AG04450 (cell line): ENCODE measurements around the gene PMF1. TPM values are rescaled to one million over a fixed set of nuclear protein-coding genes. Genes with fewer than 3 reads are reported as not detected.

Experiments used
- CTCF ChIA-PET: fragments of 300-600, 350-600 bp; formaldehyde crosslinking; extraction: SDS; loops from one replicate; lab custom pipeline; 2022; ENCODE audit warnings: antibody characterized with exemption, inconsistent platforms; lab: Charles Lee
- POLR2A ChIA-PET: fragments of 350-600 bp; formaldehyde crosslinking; extraction: SDS; loops from one replicate; lab custom pipeline; 2021; ENCODE audit warnings: antibody characterized with exemption, inconsistent platforms; lab: Yijun Ruan, JAX
- DNase-seq: peaks from one replicate; pipeline ENCODE4 v3.0.0-alpha.2; 2011; ENCODE audit warnings: low read depth, low spot score
- H3K27ac ChIP-seq: one replicate; pipeline ENCODE4 v1.5.1; 2012; ENCODE audit warnings: low read depth, low read length, control low read depth
- H3K27me3 ChIP-seq: one replicate; pipeline ENCODE4 v1.6.0; 2012; ENCODE audit warnings: low read length; ENCODE audit not compliant: control insufficient read depth, insufficient read depth
- H3K4me3 ChIP-seq: 2 replicates; pipeline ENCODE4 v1.5.1; 2011; ENCODE audit warnings: mild to moderate bottlenecking, low read depth, low read length, control low read depth
- H3K9me3 ChIP-seq: 2 replicates; pipeline ENCODE4 v1.5.1; 2012; ENCODE audit warnings: low read length; ENCODE audit not compliant: control insufficient read depth, insufficient read depth
- CTCF ChIP-seq: IDR thresholded peaks from 2 replicates; pipeline ENCODE4 v1.5.1; 2011; ENCODE audit warnings: low read depth, low read length, control low read depth, inconsistent platforms
- polyA plus RNA-seq: library from polyadenylated mRNA; depleted of rRNA; stranded (reverse); fragments of >200 nt; gene quantifications from 2 replicates; pipeline ENCODE4 v1.2.3, GENCODE V29; 2011

The PMF1 gene
- polyA plus RNA-seq, 1 experiment, result 43.5 TPM

GRCh38 chr1:156260896-156261295, 48.1 kb downstream of the PMF1 start:
- no peak overlapping the region for H3K27ac ChIP-seq
- no peak overlapping the region for H3K4me3 ChIP-seq
- CTCF ChIA-PET, result interaction anchor here (1.5 kb wide), 1 partner anchor 59 kb away, joined by 3 read pairs; no protein-coding TSS in a partner anchor
- POLR2A ChIA-PET, result no interaction called here
- no peak for DNase-seq
- no peak for TF ChIP-seq CTCF
- H3K27me3 ChIP-seq, result no peaks in the 10 kb centered on the region
- no peaks in the 10 kb centered on the region for H3K9me3 ChIP-seq

- POLR2A ChIA-PET, result interaction anchor here (0.6 to 1.4 kb wide), 6 partner anchors 20 to 442 kb away, joined by 3 to 7 read pairs (median 6); partner anchors contain the start of genes PMF1 and SMG5
Observed at GRCh38 chr1:156262461-156263287, 49.9 kb downstream of the PMF1 start.

GRCh38 chr1:156263288-156263655, 50.5 kb downstream of the PMF1 start:
- no peak overlapping the region for H3K27ac ChIP-seq
- H3K4me3 ChIP-seq, result no peak overlapping the region
- TF ChIP-seq CTCF, result no peak
- POLR2A ChIA-PET, result interaction anchor here (0.6 to 1.4 kb wide), 4 partner anchors 19 to 443 kb away, joined by 3 to 6 read pairs (median 6); partner anchors contain the start of gene SMG5
- no peaks in the 10 kb centered on the region for H3K9me3 ChIP-seq
- DNase-seq, result no peak
- H3K27me3 ChIP-seq, result no peaks in the 10 kb centered on the region
- CTCF ChIA-PET, result interaction anchor here (0.5 to 1.2 kb wide), 3 partner anchors 37 to 183 kb away, joined by 3 to 5 read pairs (median 4); no protein-coding TSS in a partner anchor

More at GRCh38 chr1:156262461-156263287, 49.9 kb downstream of the PMF1 start:
- CTCF ChIA-PET, result interaction anchor here (0.7 to 1.2 kb wide), 3 partner anchors 110 to 183 kb away, joined by 3 to 5 read pairs (median 4); no protein-coding TSS in a partner anchor
- no peak for TF ChIP-seq CTCF
- H3K27me3 ChIP-seq, result no peaks in the 10 kb centered on the region
- DNase-seq, result no peak
- no peak overlapping the region for H3K27ac ChIP-seq
- no peak overlapping the region for H3K4me3 ChIP-seq
- no peaks in the 10 kb centered on the region for H3K9me3 ChIP-seq

- Histone ChIP-seq H3K27me3 (no peaks in the 10 kb centered on the region), H3K27ac (no peak overlapping the region), H3K9me3 (no peaks in the 10 kb centered on the region), H3K4me3 (no peak overlapping the region)
- CTCF ChIA-PET, result no interaction called here
- DNase-seq, result no peak
- POLR2A ChIA-PET, result no interaction called here
- no peak for TF ChIP-seq CTCF
Observed at GRCh38 chr1:156266051-156266450, 53.2 kb downstream of the PMF1 start.

GRCh38 chr1:156268336-156268735, 55.5 kb downstream of the PMF1 start:
- no peak overlapping the region for H3K4me3 ChIP-seq
- CTCF ChIA-PET, result interaction anchor here (0.9 kb wide), 1 partner anchor 8 kb away, joined by 5 read pairs; no protein-coding TSS in a partner anchor
- TF ChIP-seq CTCF, result no peak
- H3K9me3 ChIP-seq, result no peaks in the 10 kb centered on the region
- H3K27me3 ChIP-seq, result no peaks in the 10 kb centered on the region
- DNase-seq, result no peak
- POLR2A ChIA-PET, result interaction anchor here (1.0 kb wide), 1 partner anchor 14 kb away, joined by 5 read pairs; the partner anchor contains the start of gene SMG5
- no peak overlapping the region for H3K27ac ChIP-seq
